ENCODE results near the gene GALNT10. TPM values are rescaled to one million over a fixed set of nuclear protein-coding genes. Genes with fewer than 3 reads are reported as not detected.

The GALNT10 gene
- total RNA-seq, 1 donor from 2014 or later: 39.8 TPM

- Mint-ChIP-seq H3K9me3 (no peaks in the 10 kb centered on the region), H3K36me3 (ENCODE audit: low read depth) (peaks cover 3% of the 10 kb centered on the region), H3K4me3 (no peak overlapping the region), H3K27me3 (ENCODE audit: low read depth) (no peaks in the 10 kb centered on the region), H3K4me1 (peaks cover 14% of the 10 kb centered on the region), H3K27ac (ENCODE audit: unreplicated experiment) (no peak overlapping the region)
- no peak for DNase-seq (ENCODE audit: low read depth, low spot score)
- TF ChIP-seq CTCF (conservative IDR thresholded peaks at IDR 0.05): no peak
These were observed 19.1 kb downstream of the GALNT10 start for GRCh38 chr5:154209591-154210081.

DNA sequence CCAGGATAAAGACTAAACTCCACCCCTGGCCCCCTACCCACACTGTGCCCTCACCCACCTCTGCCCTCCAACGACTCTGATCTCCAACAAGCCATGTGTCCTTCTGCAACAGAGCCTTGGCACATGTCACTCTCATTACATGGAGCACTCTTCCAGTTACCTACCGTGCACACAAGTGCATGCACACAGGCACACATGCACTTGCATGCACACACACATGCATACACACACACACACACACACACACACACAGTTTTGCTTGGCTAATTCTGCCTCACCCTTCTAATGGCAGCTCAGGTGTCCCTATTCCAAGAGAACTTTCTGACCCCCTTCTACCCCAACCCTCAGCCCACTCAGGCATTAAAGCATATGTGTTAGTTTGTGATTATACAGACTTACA lies 19.6 kb downstream of the GALNT10 start:
- Mint-ChIP-seq H3K36me3 (ENCODE audit: low read depth) (peaks cover 3% of the 10 kb centered on the region), H3K9me3 (no peaks in the 10 kb centered on the region), H3K4me1 (peaks cover 14% of the 10 kb centered on the region), H3K27me3 (ENCODE audit: low read depth) (no peaks in the 10 kb centered on the region), H3K27ac (ENCODE audit: unreplicated experiment) (no peak overlapping the region), H3K4me3 (no peak overlapping the region)
- TF ChIP-seq CTCF (conservative IDR thresholded peaks at IDR 0.05): no peak
- DNase-seq (ENCODE audit: low read depth, low spot score): no peak

DNA sequence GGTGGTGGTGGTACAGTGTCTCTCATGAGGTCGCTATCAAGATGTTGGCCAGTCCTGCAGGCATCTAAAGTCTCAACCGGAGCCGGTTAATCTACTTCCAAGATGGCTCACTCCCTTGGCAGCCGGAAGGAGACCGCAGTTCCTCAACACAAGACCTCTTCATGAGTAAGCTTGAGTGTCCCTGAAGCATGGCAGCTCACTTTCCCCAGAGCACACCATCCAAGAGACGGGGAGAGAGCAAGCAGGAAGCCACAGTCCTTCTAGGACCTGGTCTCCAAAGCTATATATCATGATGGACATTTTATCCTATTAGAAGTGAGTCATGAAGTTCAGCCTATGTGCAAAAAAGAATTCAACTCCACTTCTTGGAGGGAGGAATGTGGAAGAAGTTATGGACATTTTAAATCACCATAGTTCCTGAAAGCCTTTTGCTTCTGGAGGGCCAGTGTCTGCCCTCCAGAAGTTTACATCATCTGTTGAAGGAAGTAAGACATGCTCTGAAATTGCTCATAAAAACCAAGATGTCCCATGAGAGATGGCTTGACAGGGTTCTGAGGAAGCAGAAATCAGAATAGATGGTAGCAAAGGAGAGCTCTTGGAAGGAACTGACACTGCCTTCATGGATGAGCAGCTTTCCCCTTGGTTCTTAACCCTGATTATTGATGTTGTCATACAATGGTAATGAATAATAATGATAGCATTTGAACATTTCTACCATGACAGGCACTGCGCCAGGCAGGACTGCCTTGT lies 21.3 kb downstream of the GALNT10 start:
- H3K4me3 Mint-ChIP-seq: no peak overlapping the region

DNA sequence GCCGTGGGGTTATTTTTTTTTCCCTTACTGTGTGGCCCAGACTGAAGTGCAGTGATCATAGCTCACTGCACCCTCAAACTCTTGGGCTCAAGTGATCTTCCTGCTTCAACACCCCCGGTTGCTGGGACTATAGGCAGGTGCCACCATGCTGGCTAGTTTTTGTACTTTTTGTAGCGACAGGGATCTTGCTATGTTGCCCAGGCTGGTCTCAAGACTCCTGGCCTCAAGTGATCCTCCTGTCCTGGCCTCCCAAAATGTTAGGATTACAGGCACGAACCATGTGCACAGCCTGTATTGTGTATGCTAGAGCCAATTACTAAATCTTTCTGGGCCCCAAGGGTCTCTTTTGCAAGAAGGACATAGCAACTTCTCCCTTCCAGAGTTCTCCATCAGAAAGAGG lies 23.1 kb downstream of the GALNT10 start:
- Mint-ChIP-seq H3K4me1 (peaks cover 23% of the 10 kb centered on the region), H3K9me3 (no peaks in the 10 kb centered on the region), H3K4me3 (no peak overlapping the region), H3K36me3 (ENCODE audit: low read depth) (peaks cover 3% of the 10 kb centered on the region), H3K27me3 (ENCODE audit: low read depth) (no peaks in the 10 kb centered on the region), H3K27ac (ENCODE audit: unreplicated experiment) (no peak overlapping the region)
- no peak for TF ChIP-seq CTCF (conservative IDR thresholded peaks at IDR 0.05)
- DNase-seq (ENCODE audit: low read depth, low spot score): no peak

More for the DNA sequence above, 21.3 kb downstream of the GALNT10 start:
- DNase-seq (ENCODE audit: low read depth, low spot score): no peak
- no peak for TF ChIP-seq CTCF (conservative IDR thresholded peaks at IDR 0.05)
- Mint-ChIP-seq H3K27me3 (ENCODE audit: low read depth) (no peaks in the 10 kb centered on the region), H3K27ac (ENCODE audit: unreplicated experiment) (peak overlapping the region; percentile 73), H3K36me3 (ENCODE audit: low read depth) (peaks cover 3% of the 10 kb centered on the region), H3K9me3 (no peaks in the 10 kb centered on the region), H3K4me1 (peaks cover 17% of the 10 kb centered on the region)

DNA sequence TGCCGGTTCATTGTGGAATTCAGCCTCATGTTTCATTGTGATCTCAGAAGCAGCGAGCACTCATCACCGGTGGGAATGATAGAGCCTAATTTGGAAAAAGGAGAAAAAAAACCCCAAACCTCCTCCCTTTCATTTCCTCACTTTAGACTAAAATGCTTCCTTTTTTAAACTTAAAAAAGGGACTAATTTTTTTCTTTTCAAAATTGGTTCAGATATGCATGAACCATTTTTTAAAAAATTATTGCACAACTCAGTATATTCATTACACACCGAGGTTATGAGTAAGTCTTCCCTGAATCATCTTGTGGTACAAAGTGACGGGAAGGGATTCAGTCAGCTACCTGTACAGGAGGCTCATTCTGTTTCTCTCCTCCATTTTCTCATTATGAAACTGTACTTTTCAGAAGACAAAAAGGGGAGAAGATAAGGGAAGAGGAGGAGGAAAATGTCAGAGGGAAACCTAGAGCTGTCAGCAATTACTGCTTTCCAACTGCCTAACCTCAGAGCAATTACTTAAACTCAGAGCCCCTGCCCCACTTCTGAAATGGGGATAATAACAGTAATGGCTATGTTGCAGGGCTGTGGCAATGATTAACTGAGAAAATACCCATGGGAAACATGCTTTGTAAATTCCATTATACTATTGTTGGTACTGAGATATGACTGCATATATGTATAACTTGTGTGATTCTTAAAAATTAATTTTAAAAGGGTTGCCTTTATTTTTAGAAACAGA lies 24.0 kb downstream of the GALNT10 start:
- no peaks in the 10 kb centered on the region for H3K9me3 Mint-ChIP-seq
- no peaks in the 10 kb centered on the region for H3K27me3 Mint-ChIP-seq (ENCODE audit: low read depth)
- H3K36me3 Mint-ChIP-seq (ENCODE audit: low read depth): peaks cover 3% of the 10 kb centered on the region
- peaks cover 28% of the 10 kb centered on the region for H3K4me1 Mint-ChIP-seq
- H3K27ac Mint-ChIP-seq (ENCODE audit: unreplicated experiment): no peak overlapping the region
- no peak for DNase-seq (ENCODE audit: low read depth, low spot score)
- no peak for TF ChIP-seq CTCF (conservative IDR thresholded peaks at IDR 0.05)
- no peak overlapping the region for H3K4me3 Mint-ChIP-seq

Measured in neural crest cell (in vitro differentiated cells).